ENCODE results near the gene EGFR.

Gene EGFR

GRCh38 chr7:55063061-55063460, 44.2 kb downstream of the EGFR start:
- no peak for DNase-seq (ENCODE audit: low read depth)

- DNase-seq (ENCODE audit: low read depth): no peak
Observed at GRCh38 chr7:55063633-55064032, 44.8 kb downstream of the EGFR start.

GRCh38 chr7:55065079-55065478, 46.3 kb downstream of the EGFR start:
- peak; percentile 96 for DNase-seq (ENCODE audit: low read depth)

GRCh38 chr7:55065511-55066229, 46.9 kb downstream of the EGFR start:
- no peak for DNase-seq (ENCODE audit: low read depth)

GRCh38 chr7:55066524-55066923, 47.7 kb downstream of the EGFR start:
- no peak for DNase-seq (ENCODE audit: low read depth)

- no peak for DNase-seq (ENCODE audit: low read depth)
Observed at GRCh38 chr7:55066938-55067337, 48.1 kb downstream of the EGFR start.

- no peak for DNase-seq (ENCODE audit: low read depth)
Observed at GRCh38 chr7:55067748-55068147, 48.9 kb downstream of the EGFR start.

GRCh38 chr7:55069271-55069792, 50.5 kb downstream of the EGFR start:
- DNase-seq (ENCODE audit: low read depth): no peak

- no peak for DNase-seq (ENCODE audit: low read depth)
Observed at GRCh38 chr7:55070271-55070743, 51.5 kb downstream of the EGFR start.

GRCh38 chr7:55070854-55071253, 52.0 kb downstream of the EGFR start:
- DNase-seq (ENCODE audit: low read depth): no peak

GRCh38 chr7:55071411-55072175, 52.8 kb downstream of the EGFR start:
- no peak for DNase-seq (ENCODE audit: low read depth)

GRCh38 chr7:55072251-55072650, 53.4 kb downstream of the EGFR start:
- no peak for DNase-seq (ENCODE audit: low read depth)

GRCh38 chr7:55073051-55073511, 54.3 kb downstream of the EGFR start:
- no peak for DNase-seq (ENCODE audit: low read depth)

GRCh38 chr7:55073976-55074528, 55.2 kb downstream of the EGFR start:
- peak; percentile 76 for DNase-seq (ENCODE audit: low read depth)

- no peak for DNase-seq (ENCODE audit: low read depth)
Observed at GRCh38 chr7:55075464-55076021, 56.7 kb downstream of the EGFR start.

- DNase-seq (ENCODE audit: low read depth): no peak
Observed at GRCh38 chr7:55077561-55078410, 59.0 kb downstream of the EGFR start.

- DNase-seq (ENCODE audit: low read depth): no peak
Observed at GRCh38 chr7:55078465-55079372, 59.9 kb downstream of the EGFR start.

- no peak for DNase-seq (ENCODE audit: low read depth)
Observed at GRCh38 chr7:55080000-55080623, 61.3 kb downstream of the EGFR start.

- DNase-seq (ENCODE audit: low read depth): no peak
Observed at GRCh38 chr7:55081068-55081467, 62.3 kb downstream of the EGFR start.

Data from GM04504 (cell line).